DMS53 treated with DMSO at 0.1 percent for 48 hours (cell line): ENCODE results near the gene KRABD2.
A peak's percentile ranks its signal among the peaks of the same experiment; 100 is the strongest.
"Not testable (repeated sequence)": the region's sequence is repeated elsewhere in the genome, so short reads cannot be mapped to it uniquely, and the experiment has no call there.

Source experiments
- DNase-seq: peaks from one replicate; lab custom pipeline; 2025; ENCODE audit not compliant: unreplicated experiment; lab: John Stamatoyannopoulos, UW

The KRABD2 gene

GRCh38 chr17:8392674-8393469, 16.4 kb upstream of the KRABD2 start:
- DNase-seq = no peak

- DNase-seq = no peak
Observed at GRCh38 chr17:8392274-8392673, 15.8 kb upstream of the KRABD2 start.

- no peak for DNase-seq
Observed at GRCh38 chr17:8391711-8392110, 15.2 kb upstream of the KRABD2 start.

GRCh38 chr17:8387914-8388651, 11.6 kb upstream of the KRABD2 start:
- DNase-seq = no peak

GRCh38 chr17:8386841-8387240, 10.3 kb upstream of the KRABD2 start:
- DNase-seq = no peak

- no peak for DNase-seq
Observed at GRCh38 chr17:8384801-8385378, 8.4 kb upstream of the KRABD2 start.

- DNase-seq = peak; percentile 99
Observed at GRCh38 chr17:8383143-8383822, 6.8 kb upstream of the KRABD2 start, which contains the start of gene RPL26. RPL26 (minus strand) TSS chr17:8383193; CDS start chr17:8382310, 883 bp downstream.

GRCh38 chr17:8382880-8383142, 6.3 kb upstream of the KRABD2 start:
- no peak for DNase-seq

GRCh38 chr17:8382052-8382879, 5.8 kb upstream of the KRABD2 start:
- no peak for DNase-seq

GRCh38 chr17:8380049-8380448, 3.5 kb upstream of the KRABD2 start:
- DNase-seq = no peak

GRCh38 chr17:8378117-8378516, 1.6 kb upstream of the KRABD2 start:
- not testable (repeated sequence) for DNase-seq

- DNase-seq = no peak
Observed at GRCh38 chr17:8377422-8377821, 918 bp upstream of the KRABD2 start.

GRCh38 chr17:8375738-8376259, 705 bp downstream of the KRABD2 start:
- peak; percentile 54 for DNase-seq

- DNase-seq = not testable (repeated sequence)
Observed at GRCh38 chr17:8373856-8374255, 2.6 kb downstream of the KRABD2 start.

- DNase-seq = no peak
Observed at GRCh38 chr17:8372422-8372821, 4.1 kb downstream of the KRABD2 start.

- no peak for DNase-seq
Observed at GRCh38 chr17:8371786-8372185, 4.7 kb downstream of the KRABD2 start.

GRCh38 chr17:8369944-8370343, 6.6 kb downstream of the KRABD2 start:
- no peak for DNase-seq

- DNase-seq = no peak
Observed at GRCh38 chr17:8368193-8368592, 8.3 kb downstream of the KRABD2 start.

- no peak for DNase-seq
Observed at GRCh38 chr17:8366231-8366630, 10.3 kb downstream of the KRABD2 start.

GRCh38 chr17:8365143-8365542, 11.4 kb downstream of the KRABD2 start:
- DNase-seq = no peak
